ENCODE measurements around the gene USH2A. TPM values are rescaled to one million over a fixed set of nuclear protein-coding genes. Genes with fewer than 3 reads are reported as not detected.

The USH2A gene
- total RNA-seq, 1 donor from 2014 or later: not detected

DNA sequence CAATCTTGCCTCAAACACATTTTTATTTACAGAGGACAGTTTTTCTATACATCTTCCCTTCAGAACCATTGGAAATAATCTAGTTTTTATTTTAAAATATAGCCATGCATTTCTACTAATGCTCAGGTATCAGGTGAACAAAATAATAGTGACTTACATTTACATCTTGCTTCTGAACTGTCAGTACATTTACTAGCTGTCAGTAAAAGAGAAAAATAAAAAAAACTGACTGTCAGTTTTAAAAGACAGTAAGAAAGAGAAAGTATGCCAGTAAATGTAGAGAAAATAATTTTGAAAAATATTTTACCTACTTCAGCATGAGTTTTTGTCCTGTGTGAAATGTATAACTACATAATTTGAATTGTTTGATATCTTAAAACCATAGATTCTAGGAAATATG lies 33.5 kb downstream of the USH2A start:
- no peak overlapping the region for H3K4me3 ChIP-seq (ENCODE audit: low read depth, low read length)
- H3K27me3 ChIP-seq (ENCODE audit: control insufficient read depth, insufficient read depth, low read length): no peaks in the 10 kb centered on the region
- no peak for DNase-seq (ENCODE audit: low read depth)
- TF ChIP-seq, protein P1, sequence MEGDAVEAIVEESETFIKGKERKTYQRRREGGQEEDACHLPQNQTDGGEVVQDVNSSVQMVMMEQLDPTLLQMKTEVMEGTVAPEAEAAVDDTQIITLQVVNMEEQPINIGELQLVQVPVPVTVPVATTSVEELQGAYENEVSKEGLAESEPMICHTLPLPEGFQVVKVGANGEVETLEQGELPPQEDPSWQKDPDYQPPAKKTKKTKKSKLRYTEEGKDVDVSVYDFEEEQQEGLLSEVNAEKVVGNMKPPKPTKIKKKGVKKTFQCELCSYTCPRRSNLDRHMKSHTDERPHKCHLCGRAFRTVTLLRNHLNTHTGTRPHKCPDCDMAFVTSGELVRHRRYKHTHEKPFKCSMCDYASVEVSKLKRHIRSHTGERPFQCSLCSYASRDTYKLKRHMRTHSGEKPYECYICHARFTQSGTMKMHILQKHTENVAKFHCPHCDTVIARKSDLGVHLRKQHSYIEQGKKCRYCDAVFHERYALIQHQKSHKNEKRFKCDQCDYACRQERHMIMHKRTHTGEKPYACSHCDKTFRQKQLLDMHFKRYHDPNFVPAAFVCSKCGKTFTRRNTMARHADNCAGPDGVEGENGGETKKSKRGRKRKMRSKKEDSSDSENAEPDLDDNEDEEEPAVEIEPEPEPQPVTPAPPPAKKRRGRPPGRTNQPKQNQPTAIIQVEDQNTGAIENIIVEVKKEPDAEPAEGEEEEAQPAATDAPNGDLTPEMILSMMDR (IDR thresholded peaks at IDR 0.05; ENCODE audit: insufficient read depth, low read length, poor library complexity, severe bottlenecking): no peak
- no peaks in the 10 kb centered on the region for H3K36me3 ChIP-seq (ENCODE audit: control insufficient read depth, insufficient read depth, low read length)

DNA sequence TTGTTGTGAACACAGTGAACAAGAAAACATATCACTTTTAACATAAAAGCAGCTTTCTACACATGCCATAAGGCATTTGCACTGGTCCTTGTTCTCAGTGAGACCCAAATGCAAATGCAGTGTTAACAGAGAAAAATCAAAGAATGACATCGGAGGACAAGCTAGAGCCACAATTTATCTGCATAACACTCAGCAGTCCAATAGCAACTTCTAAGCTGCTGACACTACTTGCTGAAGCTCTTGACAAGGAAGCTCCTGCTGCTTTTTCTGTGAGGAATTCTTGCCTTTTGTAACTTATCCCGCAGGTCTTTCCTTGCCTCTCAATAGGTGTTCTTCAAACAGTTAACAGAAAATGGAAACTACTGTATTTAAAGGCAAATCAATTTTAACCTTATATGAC lies 34.7 kb downstream of the USH2A start:
- no peaks in the 10 kb centered on the region for H3K36me3 ChIP-seq (ENCODE audit: control insufficient read depth, insufficient read depth, low read length)
- H3K4me3 ChIP-seq (ENCODE audit: low read depth, low read length): no peak overlapping the region
- no peak for DNase-seq (ENCODE audit: low read depth)
- H3K27me3 ChIP-seq (ENCODE audit: control insufficient read depth, insufficient read depth, low read length): no peaks in the 10 kb centered on the region
- TF ChIP-seq, protein P1 (IDR thresholded peaks at IDR 0.05; ENCODE audit: insufficient read depth, low read length, poor library complexity, severe bottlenecking): no peak

DNA sequence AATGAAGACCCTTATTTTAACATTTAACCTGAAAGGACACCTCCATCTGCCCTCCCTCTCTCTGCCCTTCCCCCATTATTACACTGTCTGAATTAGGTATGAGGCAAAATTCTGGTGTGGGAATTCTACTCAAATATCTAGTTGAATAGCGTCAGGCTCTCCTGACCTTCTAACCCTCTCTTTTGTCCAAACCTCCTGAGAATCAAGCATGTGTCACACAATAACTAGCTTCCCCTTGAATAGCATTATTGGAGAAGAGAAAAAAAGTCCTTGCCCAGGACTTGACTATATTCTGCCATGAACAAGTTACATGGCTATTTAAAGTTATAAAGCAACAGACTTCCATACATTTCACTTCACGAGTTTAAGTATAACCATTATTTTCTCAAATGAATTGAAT lies 35.5 kb downstream of the USH2A start:
- no peak overlapping the region for H3K4me3 ChIP-seq (ENCODE audit: low read depth, low read length)
- H3K36me3 ChIP-seq (ENCODE audit: control insufficient read depth, insufficient read depth, low read length): no peaks in the 10 kb centered on the region
- H3K27me3 ChIP-seq (ENCODE audit: control insufficient read depth, insufficient read depth, low read length): no peaks in the 10 kb centered on the region
- TF ChIP-seq, protein P1 (IDR thresholded peaks at IDR 0.05; ENCODE audit: insufficient read depth, low read length, poor library complexity, severe bottlenecking): no peak
- DNase-seq (ENCODE audit: low read depth): no peak

DNA sequence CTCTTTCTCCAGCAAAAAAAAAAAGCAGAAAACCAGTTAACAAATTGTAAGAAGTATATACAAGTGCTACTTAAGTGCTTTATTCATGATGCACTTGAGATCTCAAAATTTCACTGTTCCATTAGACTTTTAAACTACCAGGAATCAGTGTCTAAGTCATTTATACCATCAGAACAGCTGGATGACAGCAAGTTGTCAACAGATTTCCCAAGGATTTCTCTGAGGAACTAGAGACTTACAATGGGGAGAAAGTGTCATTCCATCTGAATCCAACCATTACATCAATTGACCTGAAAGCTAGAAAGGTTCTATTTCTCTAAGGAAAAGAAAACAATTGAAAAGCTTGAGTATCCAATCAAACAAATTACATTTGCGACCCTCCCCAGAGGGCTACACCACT lies 43.8 kb downstream of the USH2A start:
- DNase-seq (ENCODE audit: low read depth): no peak
- no peaks in the 10 kb centered on the region for H3K27me3 ChIP-seq (ENCODE audit: control insufficient read depth, insufficient read depth, low read length)
- TF ChIP-seq, protein P1 (IDR thresholded peaks at IDR 0.05; ENCODE audit: insufficient read depth, low read length, poor library complexity, severe bottlenecking): no peak
- H3K36me3 ChIP-seq (ENCODE audit: control insufficient read depth, insufficient read depth, low read length): no peaks in the 10 kb centered on the region
- no peak overlapping the region for H3K4me3 ChIP-seq (ENCODE audit: low read depth, low read length)

DNA sequence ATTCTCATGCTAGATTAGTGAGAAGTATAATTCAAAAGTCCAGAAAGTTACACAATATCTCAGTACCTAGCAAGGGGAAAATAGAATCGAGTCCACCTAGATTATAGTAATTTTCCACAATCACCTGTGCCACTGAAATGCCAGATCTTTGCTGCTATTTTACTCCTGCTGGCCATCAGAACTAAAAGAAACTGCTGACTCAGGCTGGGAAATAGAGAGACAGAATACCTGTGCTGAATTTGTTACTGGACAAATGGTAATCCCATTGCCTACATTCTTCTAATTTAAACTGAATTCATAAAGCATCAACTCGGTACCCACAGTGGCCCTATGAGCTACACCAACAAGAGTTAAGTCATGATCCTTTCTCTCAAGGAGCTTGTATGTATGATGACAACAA lies 55.0 kb downstream of the USH2A start:
- no peak overlapping the region for H3K4me3 ChIP-seq (ENCODE audit: low read depth, low read length)
- DNase-seq (ENCODE audit: low read depth): no peak
- TF ChIP-seq, protein P1 (IDR thresholded peaks at IDR 0.05; ENCODE audit: insufficient read depth, low read length, poor library complexity, severe bottlenecking): no peak
- no peaks in the 10 kb centered on the region for H3K27me3 ChIP-seq (ENCODE audit: control insufficient read depth, insufficient read depth, low read length)
- H3K36me3 ChIP-seq (ENCODE audit: control insufficient read depth, insufficient read depth, low read length): no peaks in the 10 kb centered on the region

DNA sequence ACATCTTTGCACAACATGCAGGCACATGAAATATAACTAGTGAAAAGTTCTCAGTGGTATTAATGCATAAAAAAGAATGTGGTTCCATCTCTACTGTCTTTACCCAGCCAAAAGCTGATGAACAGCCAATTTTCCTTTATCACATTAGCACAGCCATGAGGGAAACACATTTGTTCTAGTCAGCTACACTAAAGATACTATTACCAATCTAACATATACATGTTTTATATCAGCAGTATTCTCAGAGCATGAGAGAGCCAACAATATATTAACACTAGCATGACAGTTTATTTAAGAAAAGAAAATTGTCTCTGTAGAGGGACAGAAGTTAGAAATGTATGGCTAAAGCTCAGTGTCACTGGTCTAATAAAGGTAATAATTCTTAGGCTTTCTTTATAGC lies 56.3 kb downstream of the USH2A start:
- no peak overlapping the region for H3K4me3 ChIP-seq (ENCODE audit: low read depth, low read length)
- TF ChIP-seq, protein P1 (IDR thresholded peaks at IDR 0.05; ENCODE audit: insufficient read depth, low read length, poor library complexity, severe bottlenecking): no peak
- no peak for DNase-seq (ENCODE audit: low read depth)

More for the DNA sequence above, 56.3 kb downstream of the USH2A start:
- no peaks in the 10 kb centered on the region for H3K36me3 ChIP-seq (ENCODE audit: control insufficient read depth, insufficient read depth, low read length)
- H3K27me3 ChIP-seq (ENCODE audit: control insufficient read depth, insufficient read depth, low read length): no peaks in the 10 kb centered on the region
